IMR-90 (cell line): ENCODE measurements around the gene ZNF84. TPM values are rescaled to one million over a fixed set of nuclear protein-coding genes. Genes with fewer than 3 reads are reported as not detected.

Source experiments
- ATAC-seq: fragments of 200-7000 bp; cut with Tn5 transposase; 2 replicates; pipeline ENCODE4 v1.9.1; 2020; ENCODE audit warnings: low read depth, mild to moderate bottlenecking, moderate library complexity
- BruUV-seq: library from RNA; stranded (reverse); fragments of 400-500 nt; replicated peaks from 2 replicates; lab custom pipeline; 2021; lab: Mats Ljungman, UMichigan
- CTCF ChIA-PET: fragments of 300-600 bp; formaldehyde crosslinking; extraction: SDS; loops from one replicate; lab custom pipeline; 2021; ENCODE audit warnings: antibody characterized with exemption; lab: Yijun Ruan, JAX
- POLR2A ChIA-PET: fragments of 300-600 bp; sonication (Branson Sonifier 250); formaldehyde crosslinking; loops from one replicate; lab custom pipeline; 2022; ENCODE audit warnings: antibody characterized with exemption; ENCODE audit not compliant: unreplicated experiment; lab: Charles Lee
- DNase-seq: peaks from one replicate; pipeline ENCODE4 v3.0.0; 2013
- H2AFZ ChIP-seq: replicated peaks from 2 replicates; pipeline ENCODE3; 2013; ENCODE audit warnings: low read length, mild to moderate bottlenecking; ENCODE audit not compliant: poor library complexity
- H2AK5ac ChIP-seq: 2 replicates; pipeline ENCODE4 v1.6.1; 2013; ENCODE audit warnings: low read depth, low read length, inconsistent platforms
- H2AK9ac ChIP-seq: replicated peaks from 2 replicates; pipeline ENCODE3; 2013; ENCODE audit warnings: mild to moderate bottlenecking, low read depth, low read length, moderate library complexity; ENCODE audit not compliant: poor library complexity
- H2BK120ac ChIP-seq: 2 replicates; pipeline ENCODE4 v1.6.1; 2013; ENCODE audit warnings: low read depth, low read length, inconsistent platforms
- H2BK15ac ChIP-seq: 3 replicates; pipeline ENCODE4 v1.6.1; 2013; ENCODE audit warnings: low read depth, low read length, inconsistent platforms
- H2BK20ac ChIP-seq: 2 replicates; pipeline ENCODE4 v1.6.1; 2013; ENCODE audit warnings: low read depth, mild to moderate bottlenecking, inconsistent platforms, low read length, moderate library complexity
- H2BK5ac ChIP-seq: 2 replicates; pipeline ENCODE4 v1.6.1; 2013; ENCODE audit warnings: mild to moderate bottlenecking, low read depth, low read length, inconsistent platforms; ENCODE audit not compliant: poor library complexity, severe bottlenecking
- H3K14ac ChIP-seq: replicated peaks from 2 replicates; pipeline ENCODE4 v1.6.1; 2013; ENCODE audit warnings: low read depth, low read length, inconsistent platforms
- H3K18ac ChIP-seq: 2 replicates; pipeline ENCODE4 v1.6.1; 2013; ENCODE audit warnings: low read depth, low read length, control low read depth
- H3K23ac ChIP-seq: 2 replicates; pipeline ENCODE4 v1.6.1; 2013; ENCODE audit warnings: low read depth, low read length, inconsistent platforms
- H3K27ac ChIP-seq: 2 replicates; pipeline ENCODE4 v1.5.1; 2013; ENCODE audit warnings: mild to moderate bottlenecking, control low read depth, low read length; ENCODE audit not compliant: insufficient read depth
- H3K27me3 ChIP-seq: 2 replicates; pipeline ENCODE4 v1.6.1; 2013; ENCODE audit warnings: low read length; ENCODE audit not compliant: control insufficient read depth, insufficient read depth
- H3K36me3 ChIP-seq: 2 replicates; pipeline ENCODE4 v1.6.1; 2013; ENCODE audit warnings: low read length, mixed read lengths; ENCODE audit not compliant: control insufficient read depth, insufficient read depth
- H3K4ac ChIP-seq: 2 replicates; pipeline ENCODE4 v1.6.1; 2013; ENCODE audit warnings: low read depth, low read length, inconsistent platforms
- H3K4me1 ChIP-seq: 2 replicates; pipeline ENCODE4 v1.6.1; 2013; ENCODE audit warnings: low read length, mixed read lengths; ENCODE audit not compliant: control insufficient read depth, insufficient read depth
- H3K4me2 ChIP-seq: 2 replicates; pipeline ENCODE4 v1.6.1; 2013; ENCODE audit warnings: low read depth, mild to moderate bottlenecking, control low read depth, low read length, moderate library complexity
- H3K4me3 ChIP-seq: 2 replicates; pipeline ENCODE4 v1.5.1; 2013; ENCODE audit warnings: low read depth, mild to moderate bottlenecking, control low read depth, low read length, moderate library complexity; ENCODE audit not compliant: insufficient read depth
- H3K56ac ChIP-seq: 2 replicates; pipeline ENCODE4 v1.6.1; 2013; ENCODE audit warnings: low read length, inconsistent platforms; ENCODE audit not compliant: insufficient read depth; ENCODE audit errors: extremely low read depth
- H3K79me1 ChIP-seq, 2 experiments: 2 replicates each; pipeline ENCODE4 v1.6.1; 2013; ENCODE audit warnings: low read length in 2 of 2, inconsistent platforms in 1 of 2, low read depth in 1 of 2
- H3K9ac ChIP-seq: 2 replicates; pipeline ENCODE4 v1.6.1; 2013; ENCODE audit warnings: low read depth, low read length, control low read depth
- H3K9me1 ChIP-seq: 2 replicates; pipeline ENCODE4 v1.6.1; 2013; ENCODE audit warnings: low read length, inconsistent platforms; ENCODE audit not compliant: insufficient read depth
- H3K9me3 ChIP-seq: 2 replicates; pipeline ENCODE4 v1.6.1; 2013; ENCODE audit warnings: low read length; ENCODE audit not compliant: control insufficient read depth, insufficient read depth
- H4K20me1 ChIP-seq: 2 replicates; pipeline ENCODE4 v1.6.1; 2013; ENCODE audit warnings: low read length, inconsistent platforms; ENCODE audit not compliant: insufficient read depth
- H4K5ac ChIP-seq: 2 replicates; pipeline ENCODE4 v1.6.1; 2013; ENCODE audit warnings: mild to moderate bottlenecking, low read depth, low read length, control low read depth
- H4K8ac ChIP-seq, 2 experiments: 2 replicates each; pipeline ENCODE4 v1.6.1; 2013; ENCODE audit warnings: low read depth in 2 of 2, low read length in 2 of 2, control low read depth in 1 of 2, inconsistent platforms in 1 of 2
- H4K91ac ChIP-seq: 2 replicates; pipeline ENCODE4 v1.6.1; 2013; ENCODE audit warnings: low read depth, low read length, inconsistent platforms; ENCODE audit not compliant: insufficient read depth
- MAFK ChIP-seq: IDR thresholded peaks from 2 replicates; pipeline ENCODE4 v1.6.1; 2012; ENCODE audit warnings: low read depth, low read length, improper control_type of control experiment
- RFX5 ChIP-seq: IDR thresholded peaks from 2 replicates; pipeline ENCODE4 v1.8.0; 2012; ENCODE audit warnings: low read depth, mild to moderate bottlenecking, low read length, moderate library complexity
- WGBS, 2 experiments: methylation state at CpG; one replicate each; pipeline versions ENCODE4 v1.1.5 to v1.1.7; 2013; ENCODE audit warnings: missing lambda C conversion rate in 2 of 2; ENCODE audit not compliant: insufficient read length in 1 of 2; ENCODE audit errors: extremely low coverage in 2 of 2; 5-methylcytosine and 5-hydroxymethylcytosine counted together
- dilution Hi-C: fragments of 300-500 bp; cut with HindIII; formaldehyde crosslinking; loops from one replicate; pipeline ENCODE4 v1.14.3; 2018; ENCODE audit warnings: low sequenced_read_pairs; ENCODE audit not compliant: unreplicated experiment
- in situ Hi-C: fragments of 300-500 bp; cut with MboI; formaldehyde crosslinking; loops from 3 replicates; pipeline ENCODE4 v1.14.3; 2019; ENCODE audit warnings: low sequenced_read_pairs, inconsistent platforms, mixed read lengths
- intact Hi-C: fragments of 100-400 bp; cut with micrococcal nuclease; formaldehyde crosslinking; loops from 2 replicates; pipeline ENCODE4 v1.10.0; 2022
- microRNA-seq, 2 experiments: library from miRNA; stranded (forward) in 1 of 2; unstranded in 1 of 2; fragments of 10-50 nt in 1 of 2; fragments of <30 nt in 1 of 2; gene quantifications in 1 of 2; microRNA quantifications in 1 of 2; one replicate each; pipeline versions ENCODE3 to v1.1.0; 2013 to 2020; ENCODE audit not compliant: insufficient read depth in 1 of 2, insufficient read length in 1 of 2, unreplicated experiment in 1 of 2
- polyA plus RNA-seq, 3 experiments: library from polyadenylated mRNA; depleted of rRNA; stranded (reverse); fragments of >200 nt; gene quantifications; 2 replicates each; pipeline ENCODE4 v1.2.3, GENCODE V29; 2012; ENCODE audit warnings: low replicate concordance in 1 of 3
- small RNA-seq, 5 experiments: library from RNA; depleted of rRNA; stranded (forward); fragments of <200 nt; gene quantifications; one replicate each; pipeline ENCODE3, GENCODE V24; 2012
- total RNA-seq: library from RNA; depleted of rRNA; stranded (reverse); fragments of >200 nt; gene quantifications from 2 replicates; pipeline ENCODE4 v1.2.3, GENCODE V29; 2012; rRNA removed

Gene ZNF84
- total and polyA plus RNA-seq, 2 of the 4 experiments (the other 2 are of a cell fraction): 14.9 to 38.5 TPM

DNA sequence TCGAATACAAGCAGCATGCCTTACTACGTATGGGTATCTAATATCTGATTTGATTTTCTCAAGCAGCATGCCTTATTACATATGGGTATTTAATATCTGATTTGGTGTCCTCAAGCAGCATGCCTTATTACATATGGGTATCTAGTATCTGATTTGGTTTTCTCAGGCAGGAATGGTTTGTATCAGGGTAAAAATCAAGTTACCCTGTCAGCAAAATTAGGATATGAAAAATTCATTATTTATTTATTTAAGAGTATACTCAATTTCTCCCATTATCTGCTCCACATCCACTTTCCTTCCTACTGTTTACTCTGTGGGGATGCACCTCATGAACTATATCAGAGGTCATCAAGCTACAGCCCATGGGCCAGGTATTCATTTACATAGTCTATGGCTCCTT is 70.8 kb downstream of the ZNF84 start:
- no peak overlapping the region for H2BK5ac ChIP-seq
- H2AK9ac ChIP-seq: no peak overlapping the region
- no peaks in the 10 kb centered on the region for H3K27me3 ChIP-seq
- H3K36me3 ChIP-seq: peaks cover 19% of the 10 kb centered on the region
- no peak overlapping the region for H2AK5ac ChIP-seq
- peaks cover 79% of the 10 kb centered on the region for H3K9me3 ChIP-seq
- no peak for ATAC-seq
- no peak overlapping the region for H3K4ac ChIP-seq
- no CpG with 5 or more reads among the region's 2 CpGs for WGBS, 2 experiments
- no peak for DNase-seq
- H2BK15ac ChIP-seq: no peak overlapping the region
- ChIA-PET POLR2A (no interaction called here), CTCF (no interaction called here)
- H3K4me3 ChIP-seq: no peak overlapping the region
- H3K9ac ChIP-seq: no peak overlapping the region
- no peak overlapping the region for H3K14ac ChIP-seq
- TF ChIP-seq RFX5: no peak
- peak; percentile 30 for TF ChIP-seq MAFK
- no peak overlapping the region for H4K91ac ChIP-seq
- H3K9me1 ChIP-seq: no peaks in the 10 kb centered on the region
- no peak overlapping the region for H2AFZ ChIP-seq
- no TSS peak for BruUV-seq
- no peak overlapping the region for H3K23ac ChIP-seq
- no peak overlapping the region for H3K18ac ChIP-seq
- H3K27ac ChIP-seq: no peak overlapping the region
- H3K56ac ChIP-seq: no peak overlapping the region
- intact Hi-C loops: no loop called here
- H3K4me2 ChIP-seq: no peak overlapping the region
- no peak overlapping the region for H4K5ac ChIP-seq
- H3K79me1 ChIP-seq: no peaks in the 10 kb centered on the region; a peak in 1 of 4 replicates
- no peak overlapping the region for H2BK20ac ChIP-seq
- H4K8ac ChIP-seq: no peak overlapping the region
- dilution Hi-C loops: no loop called here
- no peaks in the 10 kb centered on the region for H4K20me1 ChIP-seq
- no peaks in the 10 kb centered on the region for H3K4me1 ChIP-seq
- in situ Hi-C loops: no loop called here
- H2BK120ac ChIP-seq: no peak overlapping the region

Small RNAs within 50 kb of the gene (microRNA-seq; reads per million reads assigned to microRNA genes)
- not detected for gene RNU4ATAC12P (ENCODE audit: insufficient read depth, insufficient read length)

Small RNAs within 50 kb of the gene (small RNA-seq; reads per million reads assigned to genes)
- 0 reads per million in 5 experiments for gene RNU4ATAC12P

Other genes starting within 250 kb of the ZNF84 start
- 99.8 and 102 TPM in 2 replicates for gene GOLGA3, start 208.6 kb upstream of the ZNF84 start, total RNA-seq
- 39.6 and 41.1 TPM in 2 replicates for gene GOLGA3, start 208.6 kb upstream of the ZNF84 start, polyA plus RNA-seq (2012; rRNA removed)
- gene CHFR, start 149.9 kb upstream of the ZNF84 start, total RNA-seq: 11.4 and 13.4 TPM in 2 replicates
- gene CHFR, start 149.9 kb upstream of the ZNF84 start, polyA plus RNA-seq (2012; rRNA removed): 29.9 and 35.3 TPM in 2 replicates
- 9.9 and 11.4 TPM in 2 replicates for gene ZNF605, start 81.2 kb upstream of the ZNF84 start, total RNA-seq
- 3.6 and 3.9 TPM in 2 replicates for gene ZNF605, start 81.2 kb upstream of the ZNF84 start, polyA plus RNA-seq (2012; rRNA removed)
- gene ZNF26, start 51.1 kb upstream of the ZNF84 start, total RNA-seq: 11.8 and 12.2 TPM in 2 replicates
- 6.3 and 9.4 TPM in 2 replicates for gene ZNF26, start 51.1 kb upstream of the ZNF84 start, polyA plus RNA-seq (2012; rRNA removed)
- gene ZNF140, start 43.4 kb downstream of the ZNF84 start, total RNA-seq: 20.8 and 25.8 TPM in 2 replicates
- gene ZNF140, start 43.4 kb downstream of the ZNF84 start, polyA plus RNA-seq (2012; rRNA removed): 8.3 and 9.0 TPM in 2 replicates
- gene ZNF891, start 92.8 kb downstream of the ZNF84 start, total RNA-seq: 0.36 and 0.56 TPM in 2 replicates
- 0.17 and 0.26 TPM in 2 replicates for gene ZNF891, start 92.8 kb downstream of the ZNF84 start, polyA plus RNA-seq (2012; rRNA removed)
- gene ZNF10, start 93.1 kb downstream of the ZNF84 start, total RNA-seq: 5.3 and 6.1 TPM in 2 replicates
- 3.3 and 4.1 TPM in 2 replicates for gene ZNF10, start 93.1 kb downstream of the ZNF84 start, polyA plus RNA-seq (2012; rRNA removed)
- gene ZNF268, start 144.0 kb downstream of the ZNF84 start, total RNA-seq: 31.1 and 54.5 TPM in 2 replicates
- gene ZNF268, start 144.0 kb downstream of the ZNF84 start, polyA plus RNA-seq (2012; rRNA removed): 5.8 and 6.7 TPM in 2 replicates
- gene ANHX, start 198.4 kb downstream of the ZNF84 start, total RNA-seq: not detected in 2 replicates
- not detected in 2 replicates for gene ANHX, start 198.4 kb downstream of the ZNF84 start, polyA plus RNA-seq (2012; rRNA removed)